Measurements from ENCODE around the gene MT4. TPM values are rescaled to one million over a fixed set of nuclear protein-coding genes. Genes with fewer than 3 reads are reported as not detected.

Gene MT4
- total RNA-seq, 4 donors from 2014 or later, result not detected

DNA sequence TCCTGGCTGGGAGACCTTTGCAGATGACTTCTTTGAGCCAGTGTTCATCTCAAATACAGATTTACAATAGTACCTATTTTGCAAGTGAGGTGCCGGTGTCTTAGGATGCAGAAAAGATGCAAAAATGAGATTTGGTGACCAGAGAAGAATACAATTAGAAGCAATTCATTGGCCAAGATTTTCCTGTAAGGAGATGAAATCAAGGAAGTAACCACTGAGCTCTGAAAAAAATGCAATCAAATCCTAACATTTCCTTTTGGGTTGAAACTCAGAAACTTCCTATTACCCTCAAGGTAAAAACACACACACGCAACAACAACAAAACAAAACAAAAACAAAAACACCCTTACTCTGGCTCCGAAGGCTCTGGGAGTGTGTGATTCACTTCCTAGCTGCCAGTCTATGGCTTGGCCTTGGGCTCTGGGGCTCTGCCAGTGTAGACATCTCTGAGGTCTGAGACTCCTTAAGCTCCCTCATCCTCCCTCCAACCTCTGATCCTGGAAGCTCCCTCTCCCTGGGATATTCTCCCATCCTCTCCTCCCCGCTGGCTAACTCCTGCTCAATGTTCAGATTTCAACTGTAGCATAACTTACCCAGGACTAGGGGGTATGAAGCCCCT lies 16.8 kb upstream of the MT4 start:
- Histone ChIP-seq H3K4me1 (peaks cover 9 to 66% (median 27%) of the 10 kb centered on the region in 3 donors), H3K9me3 (no peaks in the 10 kb centered on the region), H3K27me3 (no peaks in the 10 kb centered on the region), H3K4me3 (no peak overlapping the region), H3K36me3 (no peaks in the 10 kb centered on the region), H3K27ac (peak overlapping the region; percentile 63 to 82 (median 76))
- WGBS, 2 donors, result 43 to 63% methylated on average over 4 of the region's 4 CpGs
- TF ChIP-seq POLR2A (IDR thresholded peaks at IDR 0.05), result no peak
- TF ChIP-seq, protein P1, sequence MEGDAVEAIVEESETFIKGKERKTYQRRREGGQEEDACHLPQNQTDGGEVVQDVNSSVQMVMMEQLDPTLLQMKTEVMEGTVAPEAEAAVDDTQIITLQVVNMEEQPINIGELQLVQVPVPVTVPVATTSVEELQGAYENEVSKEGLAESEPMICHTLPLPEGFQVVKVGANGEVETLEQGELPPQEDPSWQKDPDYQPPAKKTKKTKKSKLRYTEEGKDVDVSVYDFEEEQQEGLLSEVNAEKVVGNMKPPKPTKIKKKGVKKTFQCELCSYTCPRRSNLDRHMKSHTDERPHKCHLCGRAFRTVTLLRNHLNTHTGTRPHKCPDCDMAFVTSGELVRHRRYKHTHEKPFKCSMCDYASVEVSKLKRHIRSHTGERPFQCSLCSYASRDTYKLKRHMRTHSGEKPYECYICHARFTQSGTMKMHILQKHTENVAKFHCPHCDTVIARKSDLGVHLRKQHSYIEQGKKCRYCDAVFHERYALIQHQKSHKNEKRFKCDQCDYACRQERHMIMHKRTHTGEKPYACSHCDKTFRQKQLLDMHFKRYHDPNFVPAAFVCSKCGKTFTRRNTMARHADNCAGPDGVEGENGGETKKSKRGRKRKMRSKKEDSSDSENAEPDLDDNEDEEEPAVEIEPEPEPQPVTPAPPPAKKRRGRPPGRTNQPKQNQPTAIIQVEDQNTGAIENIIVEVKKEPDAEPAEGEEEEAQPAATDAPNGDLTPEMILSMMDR (IDR thresholded peaks at IDR 0.05), result no peak
- intact Hi-C loops (cut with DNase I), result no loop called here
- DNase-seq, result no peak

DNA sequence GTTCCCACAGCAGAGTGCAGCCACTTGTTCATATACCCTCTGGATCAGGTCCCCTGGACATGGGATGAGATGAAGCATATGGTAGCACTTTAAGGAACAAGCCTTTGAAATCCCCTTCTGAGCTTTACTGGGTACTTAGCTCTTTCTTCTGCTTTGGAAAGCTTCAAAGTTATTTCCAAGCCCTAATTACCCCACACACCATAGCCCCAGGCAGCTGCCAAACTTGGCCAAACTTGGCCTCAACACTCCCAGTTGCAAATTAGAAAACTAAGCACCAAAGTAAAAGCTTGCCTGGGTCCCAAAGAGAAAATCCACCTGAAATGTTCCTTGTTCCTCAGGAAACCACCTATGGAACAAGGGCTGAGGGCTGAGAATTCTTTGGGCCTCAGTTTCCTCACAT lies 15.7 kb upstream of the MT4 start:
- Histone ChIP-seq H3K4me1 (peaks cover 9 to 66% (median 27%) of the 10 kb centered on the region in 3 donors), H3K9me3 (no peaks in the 10 kb centered on the region), H3K4me3 (no peak overlapping the region), H3K36me3 (no peaks in the 10 kb centered on the region), H3K27me3 (peaks cover 0 to 3% (median 0%) of the 10 kb centered on the region in 4 donors), H3K27ac (peak overlapping the region; percentile 10 to 82 (median 76))
- intact Hi-C loops (cut with DNase I), result no loop called here
- TF ChIP-seq, protein P1 (IDR thresholded peaks at IDR 0.05), result no peak
- no peak for TF ChIP-seq POLR2A (IDR thresholded peaks at IDR 0.05)
- no peak for DNase-seq

DNA sequence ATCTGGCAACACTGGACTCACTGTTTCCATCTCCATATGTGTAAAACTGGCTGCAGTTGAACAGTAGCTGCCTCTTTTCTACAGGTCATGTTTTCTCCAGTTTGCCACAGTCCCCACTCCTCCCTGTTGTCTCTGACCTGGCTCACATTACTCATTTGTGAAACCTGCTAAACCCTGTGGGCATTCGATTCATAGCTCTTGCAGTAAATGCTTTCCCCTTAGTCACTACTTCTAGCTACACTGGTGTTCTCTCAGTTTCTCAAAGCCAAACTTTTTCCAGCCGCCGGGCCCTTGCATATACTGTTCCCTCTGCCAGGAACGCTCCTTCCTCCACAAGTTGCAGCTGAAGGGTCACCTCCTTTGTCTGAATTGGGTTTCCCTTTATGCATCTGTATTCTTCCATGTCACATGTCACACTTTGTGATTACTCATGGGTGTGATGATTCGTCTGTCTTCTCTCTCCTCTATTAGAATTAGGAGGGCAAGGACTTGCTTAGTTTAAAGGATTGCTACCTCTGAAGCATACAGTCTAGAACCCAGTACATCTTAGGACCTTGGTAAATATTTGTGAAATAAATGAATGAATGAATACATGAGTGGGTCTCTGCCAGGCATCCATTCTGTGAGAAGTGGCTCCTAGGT lies 15.0 kb upstream of the MT4 start:
- intact Hi-C loops (cut with DNase I), result no loop called here
- H3K36me3 ChIP-seq, result no peaks in the 10 kb centered on the region
- WGBS, 2 donors, result 47 to 66% methylated on average over 5 of the region's 5 CpGs
- H3K9me3 ChIP-seq, result no peaks in the 10 kb centered on the region
- peaks cover 0 to 10% (median 0%) of the 10 kb centered on the region in 4 donors for H3K27me3 ChIP-seq
- peaks cover 9 to 66% (median 27%) of the 10 kb centered on the region in 3 donors for H3K4me1 ChIP-seq
- no peak for DNase-seq
- H3K4me3 ChIP-seq, result no peak overlapping the region
- TF ChIP-seq POLR2A (IDR thresholded peaks at IDR 0.05), result no peak
- TF ChIP-seq, protein P1 (IDR thresholded peaks at IDR 0.05), result no peak
- H3K27ac ChIP-seq, result peak overlapping the region in 1 of 4 donors; percentile 81

DNA sequence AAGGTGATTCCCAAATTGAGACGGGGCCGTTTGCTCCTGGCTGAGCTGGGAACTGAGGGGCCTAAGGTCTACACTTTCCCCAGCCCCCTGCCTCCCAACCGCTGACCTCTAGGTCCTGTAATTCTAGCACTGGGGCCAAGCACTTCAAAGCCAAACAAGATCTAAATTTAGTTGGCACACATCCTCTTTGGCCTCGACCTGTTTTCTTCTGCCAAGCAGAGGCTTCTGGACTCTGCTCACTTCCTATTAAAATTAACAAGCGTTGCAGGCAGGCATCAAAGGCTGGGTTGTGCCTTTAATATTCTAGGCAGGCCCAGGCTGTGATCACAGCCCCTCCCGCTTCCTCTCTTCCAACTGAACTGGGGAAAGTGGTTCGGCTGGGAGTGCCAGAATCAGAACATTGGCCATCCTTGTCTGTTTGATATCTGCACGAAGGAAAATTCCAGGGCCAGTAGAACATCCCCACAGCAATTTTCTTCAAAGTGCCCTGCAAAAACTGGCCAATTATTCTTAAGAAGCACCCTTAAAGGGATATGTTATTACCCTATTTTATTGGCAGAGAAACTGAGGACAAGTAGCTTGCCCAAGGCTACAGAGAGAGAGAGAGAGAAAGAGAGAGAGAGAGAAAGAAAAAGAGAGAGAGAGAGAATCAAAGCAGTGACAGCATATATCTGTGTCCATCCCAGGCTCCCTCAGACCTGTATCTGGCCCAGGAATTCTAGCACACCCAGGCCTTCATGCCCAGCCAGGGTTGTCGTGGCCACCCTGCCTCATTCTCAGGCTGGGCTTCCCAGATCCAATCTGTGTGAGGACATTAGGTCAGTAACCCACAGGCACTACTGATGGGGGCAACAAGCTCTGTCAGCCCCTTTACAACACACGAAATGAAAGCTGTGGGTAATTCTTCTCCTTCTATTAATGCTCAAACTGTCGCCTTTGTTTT lies 12.8 kb upstream of the MT4 start:
- DNase-seq, result no peak
- Histone ChIP-seq H3K4me1 (peaks cover 9 to 54% (median 27%) of the 10 kb centered on the region in 3 donors), H3K27me3 (peaks cover 0 to 20% (median 0%) of the 10 kb centered on the region in 4 donors), H3K4me3 (no peak overlapping the region), H3K27ac (peak overlapping the region; percentile 36 to 81 (median 60)), H3K36me3 (no peaks in the 10 kb centered on the region), H3K9me3 (no peaks in the 10 kb centered on the region)
- 25 to 38% methylated on average over 11 of the region's 11 CpGs for WGBS, 2 donors
- intact Hi-C loops (cut with DNase I), result no loop called here
- TF ChIP-seq, protein P1 (IDR thresholded peaks at IDR 0.05), result no peak
- no peak for TF ChIP-seq POLR2A (IDR thresholded peaks at IDR 0.05)

Data from esophagus squamous epithelium (tissue), 5 donors.